Colonic mucosa (tissue), 4 donors: ENCODE results near the gene MUSK. TPM values are rescaled to one million over a fixed set of nuclear protein-coding genes. Genes with fewer than 3 reads are reported as not detected.

Source experiments
- DNase-seq: peaks from one replicate; pipeline ENCODE4 v3.0.0-alpha.2; 2020
- H3K27ac ChIP-seq: fragments of 200-600 bp; one replicate; pipeline ENCODE4 v1.8.0; 2021
- H3K27me3 ChIP-seq: fragments of 200-600 bp; one replicate; pipeline ENCODE4 v1.8.0; 2021
- H3K36me3 ChIP-seq: fragments of 200-600 bp; one replicate; pipeline ENCODE4 v1.8.0; 2021
- H3K4me1 ChIP-seq: fragments of 200-600 bp; one replicate; pipeline ENCODE4 v1.8.0; 2021; ENCODE audit warnings: mild to moderate bottlenecking
- H3K4me3 ChIP-seq: fragments of 200-600 bp; one replicate; pipeline ENCODE4 v1.8.0; 2021
- H3K9ac ChIP-seq, 2 donors: one replicate each; pipeline ENCODE4 v1.7.0; 2013; ENCODE audit warnings: control low read depth in 2 of 2, low read depth in 2 of 2, low read length in 2 of 2
- H3K9me3 ChIP-seq: fragments of 200-600 bp; one replicate; pipeline ENCODE4 v1.8.0; 2021
- intact Hi-C: fragments of 100-400 bp; cut with DNase I; formaldehyde crosslinking; loops from one replicate; pipeline ENCODE4 v1.14.1; 2022
- total RNA-seq, 2 donors: library from RNA; stranded (reverse); fragmentation: NEBNext Ultra II Directional in 1 of 2; extraction: Animal tissue kit (Norgen Biotek cat#: 25700) in 1 of 2; gene quantifications; one replicate each; pipeline ENCODE4 v1.2.1, GENCODE V29; 2021
- TF ChIP-seq, protein P1 (sequence below): fragments of 200-600 bp; IDR thresholded peaks from one replicate; pipeline ENCODE4 v1.8.0; 2022; ENCODE audit warnings: antibody characterized with exemption, mild to moderate bottlenecking
- donor health status: healthy.
- donor health status: DM: no; HTN: no; CAD: no.
- donor health status: DM: no; HTN: no; CAD: no.

Gene MUSK
- total RNA-seq, 2 donors from 2014 or later = 0.94 to 2.0 TPM

GRCh38 chr9:110712955-110713354 lies 44.4 kb downstream of the MUSK start:
- TF ChIP-seq, protein P1, sequence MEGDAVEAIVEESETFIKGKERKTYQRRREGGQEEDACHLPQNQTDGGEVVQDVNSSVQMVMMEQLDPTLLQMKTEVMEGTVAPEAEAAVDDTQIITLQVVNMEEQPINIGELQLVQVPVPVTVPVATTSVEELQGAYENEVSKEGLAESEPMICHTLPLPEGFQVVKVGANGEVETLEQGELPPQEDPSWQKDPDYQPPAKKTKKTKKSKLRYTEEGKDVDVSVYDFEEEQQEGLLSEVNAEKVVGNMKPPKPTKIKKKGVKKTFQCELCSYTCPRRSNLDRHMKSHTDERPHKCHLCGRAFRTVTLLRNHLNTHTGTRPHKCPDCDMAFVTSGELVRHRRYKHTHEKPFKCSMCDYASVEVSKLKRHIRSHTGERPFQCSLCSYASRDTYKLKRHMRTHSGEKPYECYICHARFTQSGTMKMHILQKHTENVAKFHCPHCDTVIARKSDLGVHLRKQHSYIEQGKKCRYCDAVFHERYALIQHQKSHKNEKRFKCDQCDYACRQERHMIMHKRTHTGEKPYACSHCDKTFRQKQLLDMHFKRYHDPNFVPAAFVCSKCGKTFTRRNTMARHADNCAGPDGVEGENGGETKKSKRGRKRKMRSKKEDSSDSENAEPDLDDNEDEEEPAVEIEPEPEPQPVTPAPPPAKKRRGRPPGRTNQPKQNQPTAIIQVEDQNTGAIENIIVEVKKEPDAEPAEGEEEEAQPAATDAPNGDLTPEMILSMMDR = no peak
- H3K36me3 ChIP-seq = no peaks in the 10 kb centered on the region

DNA sequence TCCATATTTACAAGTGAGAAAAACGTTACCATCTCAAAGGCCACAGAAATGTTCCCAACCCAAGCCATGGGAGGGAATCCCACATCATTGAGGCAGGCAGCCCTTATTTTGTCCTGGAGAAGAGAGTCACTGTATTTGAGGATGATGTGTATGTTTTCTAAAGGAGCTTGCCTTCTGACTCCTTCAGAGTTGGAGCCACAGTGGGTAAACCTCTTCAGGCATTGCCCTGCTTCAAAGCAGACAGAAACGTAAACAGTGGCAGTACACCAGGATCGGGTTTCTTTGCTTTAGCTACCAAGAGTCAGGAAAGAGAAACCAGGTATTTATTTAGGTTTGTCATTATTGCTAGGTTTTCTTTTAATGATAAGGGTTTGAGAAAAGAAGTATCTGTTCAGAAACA lies 45.7 kb downstream of the MUSK start:
- H3K27me3 ChIP-seq = no peaks in the 10 kb centered on the region

More at GRCh38 chr9:110712955-110713354, 44.4 kb downstream of the MUSK start:
- Histone ChIP-seq H3K9ac (no peak overlapping the region), H3K4me3 (no peak overlapping the region), H3K27ac (no peak overlapping the region), H3K9me3 (no peaks in the 10 kb centered on the region), H3K4me1 (no peaks in the 10 kb centered on the region), H3K27me3 (no peaks in the 10 kb centered on the region)
- intact Hi-C loops = no loop called here
- no peak for DNase-seq

DNA sequence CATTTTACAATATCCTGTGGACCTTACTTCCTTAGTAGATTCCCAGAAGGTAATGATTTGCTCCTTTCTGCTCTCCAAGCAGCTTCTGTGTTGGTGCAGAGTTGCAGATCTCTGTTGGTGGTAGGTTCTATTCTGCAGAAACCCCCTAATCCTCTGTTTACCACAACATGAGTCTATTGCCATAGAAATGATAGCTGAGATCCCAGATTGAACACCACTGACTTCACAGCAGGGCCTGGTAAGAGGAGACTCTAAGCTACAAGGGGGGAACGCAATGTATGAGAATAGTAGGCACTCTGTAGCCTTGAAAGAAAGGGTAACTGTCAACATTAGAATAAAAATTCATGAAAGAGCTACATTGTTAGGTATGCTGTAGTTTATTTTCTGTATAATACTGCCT lies 59.5 kb downstream of the MUSK start:
- H3K27me3 ChIP-seq = no peaks in the 10 kb centered on the region
- no peaks in the 10 kb centered on the region for H3K9me3 ChIP-seq
- no peaks in the 10 kb centered on the region for H3K4me1 ChIP-seq
- no peak overlapping the region for H3K4me3 ChIP-seq
- no peaks in the 10 kb centered on the region for H3K36me3 ChIP-seq
- intact Hi-C loops = no loop called here
- no peak overlapping the region for H3K9ac ChIP-seq
- TF ChIP-seq, protein P1 = no peak
- no peak overlapping the region for H3K27ac ChIP-seq
- DNase-seq = no peak

More for the DNA sequence above, 45.7 kb downstream of the MUSK start:
- no peaks in the 10 kb centered on the region for H3K4me1 ChIP-seq
- no peak overlapping the region for H3K27ac ChIP-seq
- no peak overlapping the region for H3K4me3 ChIP-seq
- no peak overlapping the region for H3K9ac ChIP-seq
- DNase-seq = no peak
- no peaks in the 10 kb centered on the region for H3K36me3 ChIP-seq
- H3K9me3 ChIP-seq = no peaks in the 10 kb centered on the region
- intact Hi-C loops = no loop called here
- TF ChIP-seq, protein P1 = no peak

GRCh38 chr9:110729641-110730040 lies 61.0 kb downstream of the MUSK start:
- no peaks in the 10 kb centered on the region for H3K27me3 ChIP-seq
- no peak overlapping the region for H3K4me3 ChIP-seq
- H3K9ac ChIP-seq = no peak overlapping the region
- H3K36me3 ChIP-seq = no peaks in the 10 kb centered on the region
- DNase-seq = no peak
- H3K27ac ChIP-seq = no peak overlapping the region
- intact Hi-C loops = no loop called here
- no peaks in the 10 kb centered on the region for H3K4me1 ChIP-seq
- TF ChIP-seq, protein P1 = no peak
- H3K9me3 ChIP-seq = no peaks in the 10 kb centered on the region

DNA sequence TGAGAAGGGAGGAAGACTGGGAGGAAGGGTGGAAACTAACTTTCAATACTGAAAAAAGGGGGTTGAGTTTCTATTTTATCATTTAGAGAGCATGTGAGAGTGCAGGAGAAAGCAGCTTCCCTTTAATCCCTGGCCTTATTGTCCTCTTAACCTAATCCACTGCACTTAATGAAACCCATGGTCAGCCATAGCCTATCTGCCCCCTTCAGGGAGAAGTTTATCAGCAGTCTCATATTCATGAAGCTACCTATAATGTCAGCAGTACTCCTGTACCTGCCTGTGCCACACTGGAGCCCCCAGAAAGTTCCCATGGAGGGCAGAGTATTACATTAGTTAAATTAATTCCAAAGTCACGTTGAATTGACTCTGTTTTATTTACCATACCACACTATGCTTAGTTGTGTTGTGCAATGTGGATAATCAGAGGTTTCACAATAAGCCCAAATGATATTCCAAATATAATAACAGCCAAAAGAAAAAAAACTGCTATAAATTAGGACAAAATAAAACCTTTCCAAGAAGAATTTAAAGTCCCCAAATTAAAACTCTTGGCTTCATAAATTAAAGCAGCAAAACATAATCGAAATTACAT lies 62.9 kb downstream of the MUSK start:
- Histone ChIP-seq H3K9ac (no peak overlapping the region), H3K27me3 (no peaks in the 10 kb centered on the region), H3K9me3 (no peaks in the 10 kb centered on the region), H3K27ac (no peak overlapping the region), H3K4me3 (no peak overlapping the region), H3K36me3 (no peaks in the 10 kb centered on the region), H3K4me1 (no peaks in the 10 kb centered on the region)
- TF ChIP-seq, protein P1 = no peak
- DNase-seq = no peak
- intact Hi-C loops = no loop called here
